ENCODE results near the gene HGD.
"Not testable (repeated sequence)": the region's sequence is repeated elsewhere in the genome, so short reads cannot be mapped to it uniquely, and the experiment has no call there.

The HGD gene

DNA sequence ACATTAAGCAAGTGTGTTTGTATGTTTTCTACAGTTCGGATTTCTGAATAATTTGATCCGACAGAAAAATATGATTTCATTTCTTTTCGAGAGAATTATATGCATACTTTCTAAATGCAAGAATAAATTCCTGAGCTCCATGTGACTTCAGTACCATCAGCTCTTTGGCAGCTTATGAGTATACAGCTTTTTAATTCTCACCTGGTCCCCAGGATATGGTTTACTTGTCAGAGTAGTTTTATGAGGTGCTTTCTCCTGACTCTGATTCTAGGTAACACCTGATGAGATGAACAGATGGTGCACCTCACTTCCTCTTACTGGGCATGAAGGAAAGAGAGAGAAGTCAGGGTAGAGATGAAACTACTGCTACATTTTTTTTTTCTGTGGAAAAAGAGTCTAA lies 3.1 kb downstream of the HGD start:
- DNase-seq: no peak

GRCh38 chr3:120678331-120678947 lies 3.6 kb downstream of the HGD start:
- no peak for DNase-seq

- DNase-seq: not testable (repeated sequence)
Observed at GRCh38 chr3:120677193-120677592, 4.8 kb downstream of the HGD start.

DNA sequence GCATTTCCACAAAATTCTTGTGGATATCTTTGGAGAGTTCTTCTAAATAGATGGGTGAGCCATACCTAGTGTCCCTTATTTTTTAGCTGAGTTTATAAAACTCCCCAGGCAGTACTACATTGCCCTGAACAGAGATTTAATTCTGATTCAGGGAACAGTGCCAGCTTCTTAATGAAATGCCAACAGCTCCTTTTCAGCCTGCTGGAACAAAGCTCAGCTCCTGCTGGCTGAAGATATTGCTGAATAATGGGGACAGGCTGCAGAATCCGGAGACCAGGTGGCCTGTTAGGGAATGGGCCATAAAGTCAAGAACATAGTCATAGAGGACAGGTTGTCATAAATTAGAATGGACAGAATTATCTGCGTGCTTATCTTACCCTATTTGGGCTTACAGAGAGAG lies 8.9 kb downstream of the HGD start:
- no peak for DNase-seq

DNA sequence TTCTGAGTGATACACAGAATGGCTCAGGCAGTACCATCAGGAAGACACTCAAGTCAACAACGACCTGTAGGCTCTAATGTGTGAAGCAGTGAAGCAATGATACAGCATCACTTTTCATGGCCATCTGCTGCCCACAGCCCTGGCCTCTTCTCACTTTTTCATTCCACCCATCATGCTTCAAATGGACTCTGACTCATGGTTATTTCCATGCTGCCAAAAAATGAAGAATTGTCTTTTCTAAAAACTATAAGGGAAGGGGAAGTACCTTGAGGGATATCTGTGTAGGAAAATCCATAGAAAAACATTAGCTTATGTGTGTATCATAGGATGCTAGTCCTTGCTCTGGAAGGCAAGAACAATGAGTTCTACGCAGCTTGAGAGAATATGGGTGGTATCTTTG lies 11.5 kb downstream of the HGD start:
- no peak for DNase-seq

DNA sequence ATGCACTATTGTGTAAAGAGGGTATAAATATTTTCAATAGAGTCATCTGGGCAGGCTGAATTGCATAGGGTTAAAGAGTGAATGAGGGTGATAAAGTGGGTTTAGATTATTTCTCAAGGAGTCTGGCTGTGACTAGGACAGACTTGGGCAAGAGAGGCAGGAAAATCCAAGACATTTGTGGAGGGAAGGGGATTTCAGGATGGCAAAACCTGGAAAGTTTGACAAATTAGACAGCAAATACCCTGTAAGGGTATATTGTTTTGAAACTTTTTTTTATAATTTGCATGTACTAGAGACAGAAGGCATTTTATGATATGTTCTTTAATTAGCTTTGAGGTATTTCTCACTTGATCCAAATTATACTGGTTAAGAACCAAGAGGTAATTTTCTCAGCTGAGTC lies 17.1 kb downstream of the HGD start:
- no peak for DNase-seq

- DNase-seq: no peak
Observed at GRCh38 chr3:120661945-120662344, 20.1 kb downstream of the HGD start.

- no peak for DNase-seq
Observed at GRCh38 chr3:120661106-120661905, 20.7 kb downstream of the HGD start.

GRCh38 chr3:120659834-120660233 lies 22.2 kb downstream of the HGD start:
- DNase-seq: no peak

DNA sequence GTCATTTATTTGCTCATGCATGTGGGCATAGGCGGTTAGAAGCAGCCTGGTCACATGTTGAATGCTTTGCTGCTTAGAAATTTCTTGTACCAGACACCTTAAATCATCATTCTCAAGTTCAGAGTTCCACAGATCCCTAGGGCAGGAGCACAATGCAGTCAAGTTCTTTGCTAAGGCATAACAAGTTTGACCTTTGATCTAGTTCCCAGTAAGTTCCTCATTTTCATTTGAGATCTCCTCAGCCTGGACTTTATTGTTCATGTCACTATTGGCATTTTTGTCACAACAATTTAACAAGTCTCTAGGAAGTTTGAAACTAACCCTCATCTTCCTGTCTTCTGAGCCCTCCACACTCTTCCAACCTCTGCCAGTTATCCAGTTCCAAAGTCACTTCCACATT lies 22.8 kb downstream of the HGD start:
- no peak for DNase-seq

- no peak for DNase-seq
Observed at GRCh38 chr3:120652896-120653545, 29.0 kb downstream of the HGD start.

DNA sequence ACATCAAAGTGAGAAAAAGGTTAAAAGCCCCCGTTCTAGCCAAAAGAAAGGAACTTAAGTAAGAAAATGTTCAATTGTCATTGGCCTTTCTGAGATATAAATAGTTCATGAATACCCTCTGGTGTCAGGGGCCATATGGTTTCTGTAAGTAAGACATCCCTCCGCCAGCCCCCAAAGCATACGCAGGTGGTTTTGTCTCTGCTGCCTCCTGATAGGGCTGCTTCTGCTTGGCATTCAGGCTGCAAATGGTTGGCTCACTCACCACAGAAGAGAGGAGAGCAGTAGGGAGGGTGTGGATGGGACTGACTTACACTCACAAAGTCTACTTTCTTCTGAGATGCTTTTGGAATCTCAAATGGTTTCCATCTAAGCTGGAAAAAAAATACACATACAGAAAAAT lies 29.8 kb downstream of the HGD start:
- no peak for DNase-seq

- no peak for DNase-seq
Observed at GRCh38 chr3:120650311-120650710, 31.7 kb downstream of the HGD start.

GRCh38 chr3:120649830-120650233 lies 32.2 kb downstream of the HGD start:
- no peak for DNase-seq

GRCh38 chr3:120648290-120648689 lies 33.7 kb downstream of the HGD start:
- DNase-seq: no peak

GRCh38 chr3:120646771-120647432 lies 35.1 kb downstream of the HGD start:
- no peak for DNase-seq

GRCh38 chr3:120645083-120645845 lies 36.8 kb downstream of the HGD start:
- no peak for DNase-seq

DNA sequence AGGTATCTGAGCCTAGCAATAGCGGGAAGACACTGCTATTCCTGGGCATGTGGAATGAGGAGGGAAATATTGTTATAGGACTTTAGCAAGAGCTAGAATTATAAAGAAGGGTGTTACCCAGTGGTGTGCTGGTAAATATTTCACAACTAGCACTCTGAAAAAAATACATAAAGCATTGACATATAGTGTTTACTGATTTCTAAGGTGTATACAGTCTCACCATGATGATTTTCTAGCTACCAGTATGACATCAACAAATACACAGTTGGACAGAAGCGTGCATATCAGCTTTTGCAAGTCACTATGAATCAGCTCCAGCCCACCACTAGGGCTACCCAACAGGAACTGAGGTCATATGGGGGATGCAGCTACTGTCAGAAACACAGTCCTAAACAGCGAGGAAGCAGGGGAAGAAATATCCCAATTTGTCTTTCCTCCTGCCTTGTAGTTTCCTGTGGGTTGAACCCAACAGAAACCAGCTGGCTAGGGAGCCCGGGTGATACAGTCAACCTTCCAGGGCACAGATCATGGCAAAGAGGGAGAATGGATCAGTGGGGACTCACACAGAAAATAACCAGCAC lies 39.6 kb downstream of the HGD start:
- no peak for DNase-seq

DNA sequence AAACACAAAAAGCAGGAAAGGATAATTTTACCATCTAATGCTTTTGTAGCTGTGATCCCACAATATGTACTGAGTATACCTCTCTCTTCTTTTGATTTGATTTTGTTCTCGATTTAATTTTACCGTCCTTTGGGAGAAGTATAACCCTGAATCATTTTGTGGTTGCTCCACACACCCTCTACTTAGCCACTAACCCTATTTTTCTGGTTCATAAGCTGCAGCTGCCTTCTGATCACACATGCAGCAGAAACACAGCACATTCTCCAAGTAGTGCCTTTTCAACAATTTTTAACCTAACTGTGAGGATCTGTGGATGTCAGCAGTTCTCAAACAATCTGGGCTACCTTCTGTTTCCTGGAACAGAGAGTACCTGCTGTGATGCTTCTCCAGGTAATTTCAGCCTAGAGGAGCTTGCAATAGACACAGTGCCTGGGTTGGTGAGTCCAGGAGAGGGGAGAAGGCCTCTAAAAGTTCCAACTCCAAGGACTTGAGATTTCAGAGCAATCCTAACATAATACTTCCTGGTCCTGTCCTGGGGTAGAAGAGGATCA lies 40.3 kb downstream of the HGD start:
- DNase-seq: no peak

- no peak for DNase-seq
Observed at GRCh38 chr3:120640231-120640630, 41.8 kb downstream of the HGD start.

DNA sequence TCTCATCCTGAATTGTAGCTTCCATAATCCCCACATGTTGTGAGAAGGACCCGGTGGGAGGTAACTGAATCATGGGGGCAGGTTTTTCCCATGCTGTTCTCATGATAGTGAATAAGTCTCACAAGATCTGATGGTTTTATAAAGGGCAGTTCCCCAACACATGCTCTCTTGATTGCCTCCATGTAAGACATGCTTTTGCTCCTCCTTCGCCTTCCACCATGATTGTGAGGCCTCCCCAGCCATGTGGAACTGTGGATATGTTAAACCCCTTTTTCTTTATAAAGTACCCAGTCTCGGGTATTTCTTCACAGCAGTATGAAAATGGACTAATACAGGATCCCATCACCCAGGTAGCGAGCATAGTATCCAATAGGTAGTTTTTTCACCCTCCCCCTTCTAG lies 43.2 kb downstream of the HGD start:
- not testable (repeated sequence) for DNase-seq

Data from NCI-H2107 (cell line).